ENCODE measurements around the gene PADI4.

The PADI4 gene

DNA sequence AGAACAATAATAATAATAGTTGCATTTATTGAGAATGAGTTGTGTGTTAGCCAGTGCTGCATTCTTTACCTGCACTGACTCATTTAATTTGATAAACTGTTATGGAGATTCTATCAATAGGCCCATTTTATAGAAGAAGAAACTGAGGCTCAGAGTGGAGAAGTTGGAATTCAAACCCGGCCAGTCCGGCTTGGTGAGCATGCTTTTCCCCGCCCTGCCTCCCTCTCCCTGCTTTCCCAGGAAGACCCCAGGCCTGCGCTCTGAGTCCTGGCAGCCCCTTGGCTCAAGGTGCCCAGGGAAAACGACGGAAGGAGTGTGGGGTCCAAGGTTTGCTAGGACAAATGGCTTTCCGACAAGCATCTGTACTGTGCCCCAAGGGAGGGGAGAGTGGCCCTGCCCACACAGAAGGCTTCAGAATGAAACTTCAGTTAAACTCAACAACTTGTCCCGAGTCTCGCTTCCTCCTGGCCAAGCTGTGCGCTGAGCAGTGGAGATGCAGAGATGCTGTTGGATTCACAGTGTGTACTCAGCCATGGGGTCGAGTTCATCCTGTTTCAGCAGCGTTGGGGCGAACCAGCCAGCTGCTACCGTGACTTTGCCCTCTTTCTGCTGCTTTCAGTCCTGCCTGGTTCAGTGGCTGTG is 40.7 kb downstream of the PADI4 start:
- DNase-seq (ENCODE audit: low read depth): no peak

DNA sequence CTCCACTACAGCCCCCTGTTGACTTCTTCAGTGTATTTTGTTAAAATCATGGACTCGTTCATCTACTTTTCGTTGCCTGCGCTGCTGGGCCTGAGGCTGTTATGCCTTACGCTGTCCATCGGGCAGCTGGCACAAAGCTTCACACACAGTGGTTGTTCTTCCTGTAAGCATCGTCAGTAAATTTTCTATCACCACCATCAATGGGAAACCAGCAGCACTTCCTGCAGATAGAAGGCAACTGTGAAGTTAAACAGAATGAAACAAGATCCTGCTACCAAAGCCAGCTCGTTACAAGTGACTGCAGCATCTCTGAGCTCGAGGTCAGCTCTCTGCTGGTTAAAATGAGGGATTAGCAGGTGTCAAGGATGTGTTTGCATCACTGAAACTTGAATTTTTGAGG is 42.1 kb downstream of the PADI4 start:
- DNase-seq (ENCODE audit: low read depth): no peak

GRCh38 chr1:17350928-17351446 is 43.0 kb downstream of the PADI4 start:
- no peak for DNase-seq (ENCODE audit: low read depth)

DNA sequence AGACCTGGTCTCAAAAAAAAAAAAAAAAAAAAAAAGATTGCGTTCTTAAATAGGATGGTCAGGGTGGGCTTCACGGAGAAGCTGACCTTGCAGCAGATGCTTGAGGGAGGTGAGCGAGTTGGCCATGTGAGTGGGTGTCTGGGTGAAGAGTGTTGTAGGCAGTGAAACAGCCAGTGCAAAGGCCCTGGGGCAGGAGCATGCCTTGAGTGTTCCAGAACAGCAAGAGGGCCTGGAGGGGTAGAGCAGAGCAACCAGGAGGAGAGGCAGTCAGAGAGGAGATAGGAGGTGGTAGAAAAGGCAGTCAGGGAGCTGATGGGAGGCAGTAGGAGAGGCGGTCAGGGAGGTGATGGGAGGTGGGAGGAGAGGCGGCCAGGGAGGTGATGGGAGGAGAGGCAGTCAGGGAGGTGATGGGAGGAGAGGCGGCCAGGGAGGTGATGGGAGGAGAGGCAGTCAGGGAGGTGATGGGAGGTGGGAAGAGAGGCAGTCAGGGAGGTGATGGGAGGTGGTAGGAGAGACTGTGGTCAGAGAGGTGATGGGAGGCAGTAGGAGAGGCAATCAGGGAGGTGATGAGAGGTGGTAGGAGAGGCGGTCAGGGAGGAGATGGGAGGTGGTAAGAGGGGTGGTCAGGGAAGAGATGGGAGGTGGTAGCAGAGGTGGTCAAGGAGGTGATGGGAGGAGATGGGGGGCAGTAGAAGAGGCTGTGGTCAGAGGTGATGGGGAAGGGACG is 43.8 kb downstream of the PADI4 start:
- DNase-seq (ENCODE audit: low read depth): no peak

DNA sequence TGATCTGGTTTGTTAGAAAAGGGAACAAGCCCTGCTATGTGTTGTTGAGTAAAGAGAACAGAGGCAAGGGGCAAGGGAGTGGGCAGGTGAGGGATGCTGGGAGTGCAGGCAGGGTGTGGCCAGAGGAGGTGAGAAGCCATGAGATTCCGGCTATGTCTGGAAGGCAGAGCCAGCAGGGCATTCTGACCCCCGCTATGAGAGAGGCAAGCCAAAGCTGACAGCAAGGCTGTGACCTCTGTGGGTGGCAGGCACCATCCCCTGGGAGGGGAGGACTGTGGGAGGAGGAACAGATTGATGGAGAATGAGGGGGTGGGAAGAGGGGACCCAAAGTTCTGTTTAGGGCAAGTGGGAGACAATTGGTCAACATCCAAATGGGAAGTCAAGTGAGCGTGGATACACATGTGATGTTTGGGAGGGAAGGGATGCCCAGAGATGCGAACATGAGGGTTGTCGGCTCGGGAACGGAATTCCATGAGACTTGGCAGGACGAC is 44.5 kb downstream of the PADI4 start:
- no peak for DNase-seq (ENCODE audit: low read depth)

DNA sequence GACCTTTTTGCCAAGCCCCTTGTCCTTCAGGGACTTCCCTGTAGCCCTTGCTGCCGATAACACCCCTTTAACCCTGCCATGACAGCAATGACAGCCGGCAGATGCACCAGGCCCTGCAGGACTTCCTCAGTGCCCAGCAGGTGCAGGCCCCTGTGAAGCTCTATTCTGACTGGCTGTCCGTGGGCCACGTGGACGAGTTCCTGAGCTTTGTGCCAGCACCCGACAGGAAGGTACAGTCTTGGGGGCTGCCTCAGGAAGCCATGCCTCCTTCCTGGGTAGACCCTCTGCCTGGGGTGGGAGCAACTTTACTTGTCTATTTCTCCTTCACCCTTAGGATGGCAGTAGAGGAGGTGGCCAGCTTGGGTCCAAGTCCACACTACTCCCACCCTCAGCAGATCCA is 47.9 kb downstream of the PADI4 start:
- DNase-seq (ENCODE audit: low read depth): no peak

- no peak for DNase-seq (ENCODE audit: low read depth)
Measured at GRCh38 chr1:17356387-17357026, 48.5 kb downstream of the PADI4 start.

DNA sequence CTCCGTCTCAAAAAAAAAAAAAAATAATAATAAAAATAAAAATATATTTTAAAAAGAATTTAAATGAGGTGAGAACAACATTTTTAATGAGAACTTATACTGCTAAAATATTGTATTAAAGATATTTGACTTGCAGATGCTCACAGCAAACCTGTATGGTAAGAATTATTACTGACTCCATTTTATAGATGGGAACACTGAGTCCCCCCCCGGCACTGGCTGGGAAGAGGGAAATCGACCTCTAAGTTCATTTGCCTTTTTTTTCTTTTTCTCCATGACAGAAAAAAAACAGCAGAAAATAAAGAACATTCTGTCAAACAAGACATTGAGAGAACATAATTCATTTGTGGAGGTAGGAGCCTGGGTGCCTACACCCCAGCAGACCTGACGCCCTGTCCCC is 50.6 kb downstream of the PADI4 start:
- no peak for DNase-seq (ENCODE audit: low read depth)

GRCh38 chr1:17359031-17359430 is 51.0 kb downstream of the PADI4 start:
- no peak for DNase-seq (ENCODE audit: low read depth)

DNA sequence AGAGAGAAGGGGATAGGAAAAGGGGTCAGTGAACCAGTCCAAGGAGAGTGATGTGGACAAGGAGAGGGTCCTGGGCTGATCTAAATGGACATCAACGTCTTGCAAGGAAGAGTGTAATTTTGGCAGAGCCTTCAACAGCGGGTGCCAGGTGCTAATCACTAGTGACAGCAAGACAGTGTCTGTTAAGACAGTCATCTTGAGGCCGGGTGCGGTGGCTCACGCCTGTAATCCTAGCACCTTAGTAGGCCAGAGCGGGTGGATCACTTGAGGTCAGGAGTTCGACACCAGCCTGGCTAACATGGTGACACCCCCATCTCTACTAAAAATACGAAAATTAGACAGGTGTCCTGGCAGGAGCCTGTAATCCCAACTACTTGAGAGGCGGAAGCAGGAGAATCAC is 51.8 kb downstream of the PADI4 start:
- DNase-seq (ENCODE audit: low read depth): no peak

DNA sequence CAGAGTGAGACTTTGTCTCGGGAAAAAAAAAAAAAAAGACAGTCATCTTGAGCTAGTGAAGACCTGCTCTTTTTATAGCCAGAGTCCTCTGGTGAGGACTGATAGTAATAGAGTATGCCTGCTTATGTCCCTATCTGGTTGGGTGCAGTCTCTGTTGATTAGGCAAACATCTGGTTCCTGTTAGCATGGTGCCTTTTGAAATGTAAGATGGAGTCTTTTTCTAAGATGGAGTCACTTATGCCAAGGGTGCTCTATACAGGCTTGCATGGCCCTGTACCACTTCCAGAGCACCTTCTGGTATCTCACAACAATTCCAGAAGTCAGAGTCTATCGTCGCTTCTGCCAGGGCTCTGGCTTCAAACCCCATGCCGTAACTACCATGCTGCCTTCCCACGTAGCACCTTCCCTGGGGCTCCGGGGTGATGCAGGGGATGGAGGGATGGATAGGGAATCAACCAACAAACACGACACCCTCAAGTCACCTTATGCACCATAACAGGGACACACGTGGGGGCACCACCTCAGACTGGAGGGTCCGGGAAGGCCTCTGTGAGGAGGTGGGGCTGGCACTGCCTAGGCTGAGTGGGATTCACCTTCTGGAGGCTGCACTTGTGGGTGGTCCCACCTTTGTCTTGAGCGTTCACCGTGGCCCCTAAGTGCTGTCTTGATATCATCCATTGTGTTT is 52.4 kb downstream of the PADI4 start:
- no peak for DNase-seq (ENCODE audit: low read depth)

DNA sequence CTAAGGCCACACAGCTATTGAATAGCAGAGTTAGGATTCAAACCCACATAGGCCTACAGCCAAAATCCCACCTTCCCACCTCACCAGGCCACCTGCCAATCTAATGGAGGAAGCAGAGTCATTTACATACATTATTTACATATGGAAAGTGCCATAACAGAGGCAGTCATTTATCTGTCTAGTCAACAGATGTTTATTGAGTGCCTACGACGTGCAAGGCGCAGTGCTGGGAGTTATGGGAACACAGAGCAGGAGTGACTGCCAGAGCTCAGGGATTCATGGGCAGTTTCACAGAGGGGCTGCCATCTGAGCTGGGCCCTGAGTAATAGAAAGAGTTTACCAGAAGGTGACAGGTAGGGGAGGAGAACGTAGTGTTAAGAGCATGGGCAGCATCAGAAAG is 53.7 kb downstream of the PADI4 start:
- DNase-seq (ENCODE audit: low read depth): no peak

- no peak for DNase-seq (ENCODE audit: low read depth)
Measured at GRCh38 chr1:17363351-17363750, 55.4 kb downstream of the PADI4 start.

- DNase-seq (ENCODE audit: low read depth): no peak
Measured at GRCh38 chr1:17363771-17364170, 55.8 kb downstream of the PADI4 start.

- no peak for DNase-seq (ENCODE audit: low read depth)
Measured at GRCh38 chr1:17365293-17365692, 57.3 kb downstream of the PADI4 start.

GRCh38 chr1:17369466-17369865 is 61.5 kb downstream of the PADI4 start:
- DNase-seq (ENCODE audit: low read depth): peak; percentile 61

GRCh38 chr1:17370618-17371017 is 62.6 kb downstream of the PADI4 start:
- DNase-seq (ENCODE audit: low read depth): no peak

GRCh38 chr1:17371896-17372295 is 63.9 kb downstream of the PADI4 start, which contains the start of gene PADI6:
TSS of gene PADI6 (plus strand) at chr1:17372196. CDS start at chr1:17372246, 50 bp downstream.
- DNase-seq (ENCODE audit: low read depth): no peak

- no peak for DNase-seq (ENCODE audit: low read depth)
Measured at GRCh38 chr1:17372955-17373354, 65.0 kb downstream of the PADI4 start.

- no peak for DNase-seq (ENCODE audit: low read depth)
Measured at GRCh38 chr1:17375651-17376050, 67.7 kb downstream of the PADI4 start.

- no peak for DNase-seq (ENCODE audit: low read depth)
Measured at GRCh38 chr1:17377325-17377953, 69.4 kb downstream of the PADI4 start.

DNA sequence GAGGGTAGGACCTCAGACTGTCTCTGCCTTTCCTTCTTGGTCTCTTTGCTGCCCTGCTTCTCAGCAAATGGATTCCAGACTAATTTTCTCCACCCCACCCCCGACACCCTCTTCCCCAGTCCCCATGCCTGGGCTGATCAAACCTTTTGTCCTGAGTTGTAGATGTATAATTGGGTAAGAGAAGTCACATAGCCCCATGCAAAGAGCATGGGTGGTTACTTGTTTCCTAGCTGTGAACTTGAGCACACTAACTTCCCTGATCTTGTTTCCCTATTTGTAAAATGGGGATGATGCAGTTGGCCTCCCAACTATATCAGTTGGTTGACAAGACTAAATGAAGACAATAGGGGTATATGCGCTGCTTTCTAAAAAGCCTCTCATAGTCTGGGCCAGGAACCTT is 73.2 kb downstream of the PADI4 start:
- DNase-seq (ENCODE audit: low read depth): no peak

All from EH (cell line).